ENCODE data around the gene OPCML.

DNA sequence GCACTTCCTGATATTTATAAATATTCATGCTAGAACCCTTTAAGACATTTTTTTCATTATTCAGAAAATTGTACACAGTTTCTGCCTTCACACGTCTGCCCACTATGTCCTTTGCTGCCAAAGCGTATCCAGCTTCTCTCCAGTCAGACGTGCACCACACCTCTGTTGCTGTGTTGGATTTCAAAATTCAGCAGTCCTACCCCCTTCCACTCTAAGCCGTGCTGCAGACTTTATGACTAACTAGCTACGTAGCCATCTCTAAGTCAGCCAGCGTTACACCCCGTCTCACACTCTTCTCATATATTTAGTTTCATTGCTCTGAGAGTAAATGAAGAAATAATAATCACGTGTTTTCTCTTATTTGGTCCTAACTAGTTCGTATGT is 28.2 kb upstream of the OPCML start:
- TF ChIP-seq, protein P1, sequence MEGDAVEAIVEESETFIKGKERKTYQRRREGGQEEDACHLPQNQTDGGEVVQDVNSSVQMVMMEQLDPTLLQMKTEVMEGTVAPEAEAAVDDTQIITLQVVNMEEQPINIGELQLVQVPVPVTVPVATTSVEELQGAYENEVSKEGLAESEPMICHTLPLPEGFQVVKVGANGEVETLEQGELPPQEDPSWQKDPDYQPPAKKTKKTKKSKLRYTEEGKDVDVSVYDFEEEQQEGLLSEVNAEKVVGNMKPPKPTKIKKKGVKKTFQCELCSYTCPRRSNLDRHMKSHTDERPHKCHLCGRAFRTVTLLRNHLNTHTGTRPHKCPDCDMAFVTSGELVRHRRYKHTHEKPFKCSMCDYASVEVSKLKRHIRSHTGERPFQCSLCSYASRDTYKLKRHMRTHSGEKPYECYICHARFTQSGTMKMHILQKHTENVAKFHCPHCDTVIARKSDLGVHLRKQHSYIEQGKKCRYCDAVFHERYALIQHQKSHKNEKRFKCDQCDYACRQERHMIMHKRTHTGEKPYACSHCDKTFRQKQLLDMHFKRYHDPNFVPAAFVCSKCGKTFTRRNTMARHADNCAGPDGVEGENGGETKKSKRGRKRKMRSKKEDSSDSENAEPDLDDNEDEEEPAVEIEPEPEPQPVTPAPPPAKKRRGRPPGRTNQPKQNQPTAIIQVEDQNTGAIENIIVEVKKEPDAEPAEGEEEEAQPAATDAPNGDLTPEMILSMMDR (conservative IDR thresholded peaks at IDR 0.05), result no peak
- TF ChIP-seq EZH2 (IDR thresholded peaks at IDR 0.05; ENCODE audit: low read depth), result no peak

All from PC-9 (cell line).